22Rv1 (cell line): Measurements from ENCODE around the gene LRIG1.
"Not testable (repeated sequence)": the region's sequence is repeated elsewhere in the genome, so short reads cannot be mapped to it uniquely, and the experiment has no call there.

Experiments used
- CTCF ChIP-seq: fragments of 450-650 bp; IDR thresholded peaks from 2 replicates; pipeline ENCODE4 v1.5.1; 2017; ENCODE audit warnings: mild to moderate bottlenecking
- ZFX ChIP-seq: fragments of 450-650 bp; IDR thresholded peaks from 2 replicates; pipeline ENCODE4 v1.6.1; 2017; ENCODE audit warnings: antibody characterized with exemption, borderline replicate concordance

GRCh38 chr3:66421144-66421543 is 79.7 kb downstream of the LRIG1 start:
- not testable (repeated sequence) for TF ChIP-seq CTCF, ZFX
